22Rv1 (cell line): ENCODE data around the gene ARHGAP45.

Source experiments
- H3K27ac ChIP-seq: fragments of 450-650 bp; 2 replicates; pipeline ENCODE4 v1.5.1; 2017
- ZFX ChIP-seq: fragments of 450-650 bp; IDR thresholded peaks from 2 replicates; pipeline ENCODE4 v1.6.1; 2017; ENCODE audit warnings: antibody characterized with exemption, borderline replicate concordance
- TF ChIP-seq, protein P1 (sequence below): fragments of 450-650 bp; IDR thresholded peaks from 2 replicates; pipeline ENCODE4 v1.5.1; 2017; ENCODE audit warnings: mild to moderate bottlenecking

The ARHGAP45 gene

DNA sequence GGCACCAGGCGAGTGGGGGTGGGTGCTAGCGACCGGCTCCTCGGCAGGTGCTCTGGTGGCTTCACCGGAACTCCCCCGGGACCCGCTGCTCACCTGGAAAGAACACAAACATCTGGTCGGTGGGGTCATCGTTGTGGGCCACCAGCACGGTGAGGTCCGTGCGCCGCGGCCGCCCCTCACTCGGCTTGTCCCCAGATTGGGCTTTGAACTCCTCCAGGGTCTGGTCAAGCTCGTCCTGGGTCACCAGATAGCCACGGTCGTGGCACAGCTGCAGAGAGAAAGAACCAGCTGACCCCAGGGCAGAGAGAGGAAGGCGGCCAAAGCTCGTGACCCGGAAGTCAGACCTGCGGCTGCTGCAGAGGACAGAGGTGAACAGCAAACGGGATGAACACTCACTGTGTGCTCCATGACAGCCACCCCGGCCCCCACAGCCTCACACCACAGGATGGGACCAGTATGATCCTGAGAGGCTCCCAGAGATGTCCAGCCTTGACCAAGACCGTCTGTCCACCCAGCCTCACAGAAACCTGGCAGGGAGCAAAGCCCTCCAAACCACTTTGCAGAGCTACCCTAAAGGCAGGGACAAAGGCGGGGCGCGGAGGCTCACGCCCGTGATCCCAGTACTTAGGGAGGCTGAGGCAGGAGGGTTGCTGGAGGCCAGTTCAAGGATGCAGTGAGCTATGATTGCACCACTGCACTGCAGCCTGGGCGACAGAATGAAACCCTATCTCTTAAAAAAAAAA, 27.0 kb downstream of the ARHGAP45 start:
- no peak for TF ChIP-seq ZFX
- TF ChIP-seq, protein P1, sequence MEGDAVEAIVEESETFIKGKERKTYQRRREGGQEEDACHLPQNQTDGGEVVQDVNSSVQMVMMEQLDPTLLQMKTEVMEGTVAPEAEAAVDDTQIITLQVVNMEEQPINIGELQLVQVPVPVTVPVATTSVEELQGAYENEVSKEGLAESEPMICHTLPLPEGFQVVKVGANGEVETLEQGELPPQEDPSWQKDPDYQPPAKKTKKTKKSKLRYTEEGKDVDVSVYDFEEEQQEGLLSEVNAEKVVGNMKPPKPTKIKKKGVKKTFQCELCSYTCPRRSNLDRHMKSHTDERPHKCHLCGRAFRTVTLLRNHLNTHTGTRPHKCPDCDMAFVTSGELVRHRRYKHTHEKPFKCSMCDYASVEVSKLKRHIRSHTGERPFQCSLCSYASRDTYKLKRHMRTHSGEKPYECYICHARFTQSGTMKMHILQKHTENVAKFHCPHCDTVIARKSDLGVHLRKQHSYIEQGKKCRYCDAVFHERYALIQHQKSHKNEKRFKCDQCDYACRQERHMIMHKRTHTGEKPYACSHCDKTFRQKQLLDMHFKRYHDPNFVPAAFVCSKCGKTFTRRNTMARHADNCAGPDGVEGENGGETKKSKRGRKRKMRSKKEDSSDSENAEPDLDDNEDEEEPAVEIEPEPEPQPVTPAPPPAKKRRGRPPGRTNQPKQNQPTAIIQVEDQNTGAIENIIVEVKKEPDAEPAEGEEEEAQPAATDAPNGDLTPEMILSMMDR = no peak
- peak overlapping the region; percentile 54 for H3K27ac ChIP-seq

DNA sequence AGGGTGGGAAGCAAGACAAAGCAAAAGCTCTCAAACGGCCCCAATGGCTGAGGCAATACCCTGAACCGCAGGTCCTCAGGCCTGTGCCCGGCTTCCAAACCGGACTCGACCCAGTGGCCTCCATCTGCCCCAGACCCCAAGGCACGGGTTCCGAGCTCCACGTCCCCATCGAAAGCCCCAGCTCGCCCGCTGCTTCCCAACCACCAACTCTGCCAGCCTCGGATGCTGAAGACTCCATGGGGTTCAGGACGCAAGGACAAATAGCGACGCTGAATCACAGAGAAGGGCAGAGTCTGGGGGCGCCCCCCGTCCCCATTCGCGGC, 27.6 kb downstream of the ARHGAP45 start:
- H3K27ac ChIP-seq = peak overlapping the region; percentile 54
- TF ChIP-seq, protein P1 = no peak
- no peak for TF ChIP-seq ZFX

DNA sequence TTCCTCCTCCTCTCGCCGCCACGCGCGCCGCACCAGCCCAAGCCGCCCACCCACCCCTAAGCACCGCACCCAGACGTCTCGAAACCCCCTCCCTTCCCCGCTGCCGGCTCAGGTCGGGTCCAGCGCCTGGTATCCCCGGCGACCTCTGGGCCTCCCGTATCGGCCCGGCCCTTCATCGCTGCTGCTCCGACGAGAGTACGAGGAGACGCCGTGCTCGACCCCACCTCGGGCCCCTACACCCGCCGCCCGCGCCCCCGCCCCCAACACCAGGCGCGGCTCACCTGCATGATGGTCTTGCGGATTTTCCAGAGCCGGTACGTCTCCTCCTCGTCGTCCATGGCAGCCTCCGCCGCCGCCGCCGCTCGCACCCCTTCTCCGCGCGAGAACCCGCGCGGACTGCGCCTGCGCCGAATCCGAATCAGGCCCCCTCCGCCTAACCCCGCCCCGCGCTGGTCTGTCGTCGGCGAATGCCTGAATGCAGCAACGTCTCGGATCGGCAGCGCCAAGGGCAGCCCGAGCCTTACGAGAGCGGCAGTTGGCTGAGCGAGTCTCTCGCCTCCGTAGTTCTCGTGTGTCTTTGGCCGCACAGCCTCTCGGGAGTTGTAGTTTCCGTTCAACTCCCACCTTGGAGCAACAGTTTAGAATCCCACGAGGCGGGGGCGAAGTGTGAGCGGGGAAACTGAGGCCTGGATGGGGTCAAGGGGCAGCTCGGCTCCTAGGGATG, 28.2 kb downstream of the ARHGAP45 start, which contains the start of gene POLR2E:
TSS of gene POLR2E (minus strand) at position 398 of the 724 bp plus-strand sequence. CDS start at position 338, 60 bp downstream.
- TF ChIP-seq, protein P1 = no peak
- TF ChIP-seq ZFX = no peak
- peak within 1 kb of the TSS; percentile 54 for H3K27ac ChIP-seq

DNA sequence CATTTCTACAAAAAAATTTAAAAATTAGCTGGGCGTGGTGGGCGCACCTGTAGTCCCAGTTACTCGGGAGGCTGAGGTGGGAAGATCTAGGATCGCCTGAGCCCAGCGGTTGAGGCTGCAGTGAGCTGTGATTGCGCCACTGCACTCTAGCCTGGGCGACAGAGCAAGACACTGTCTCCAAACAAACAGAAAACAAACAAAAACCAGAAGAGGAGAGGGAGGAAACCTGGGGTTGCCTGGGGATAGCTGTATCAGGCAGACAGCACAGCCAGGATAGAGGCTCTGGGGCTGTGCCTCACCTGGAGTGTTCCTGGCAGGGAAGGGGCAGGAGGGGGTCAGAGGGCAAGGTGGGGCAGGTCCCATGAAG, 30.8 kb downstream of the ARHGAP45 start:
- TF ChIP-seq, protein P1 = no peak
- TF ChIP-seq ZFX = no peak
- H3K27ac ChIP-seq = peak overlapping the region; percentile 34; the same call in 1 of the 2 replicates

DNA sequence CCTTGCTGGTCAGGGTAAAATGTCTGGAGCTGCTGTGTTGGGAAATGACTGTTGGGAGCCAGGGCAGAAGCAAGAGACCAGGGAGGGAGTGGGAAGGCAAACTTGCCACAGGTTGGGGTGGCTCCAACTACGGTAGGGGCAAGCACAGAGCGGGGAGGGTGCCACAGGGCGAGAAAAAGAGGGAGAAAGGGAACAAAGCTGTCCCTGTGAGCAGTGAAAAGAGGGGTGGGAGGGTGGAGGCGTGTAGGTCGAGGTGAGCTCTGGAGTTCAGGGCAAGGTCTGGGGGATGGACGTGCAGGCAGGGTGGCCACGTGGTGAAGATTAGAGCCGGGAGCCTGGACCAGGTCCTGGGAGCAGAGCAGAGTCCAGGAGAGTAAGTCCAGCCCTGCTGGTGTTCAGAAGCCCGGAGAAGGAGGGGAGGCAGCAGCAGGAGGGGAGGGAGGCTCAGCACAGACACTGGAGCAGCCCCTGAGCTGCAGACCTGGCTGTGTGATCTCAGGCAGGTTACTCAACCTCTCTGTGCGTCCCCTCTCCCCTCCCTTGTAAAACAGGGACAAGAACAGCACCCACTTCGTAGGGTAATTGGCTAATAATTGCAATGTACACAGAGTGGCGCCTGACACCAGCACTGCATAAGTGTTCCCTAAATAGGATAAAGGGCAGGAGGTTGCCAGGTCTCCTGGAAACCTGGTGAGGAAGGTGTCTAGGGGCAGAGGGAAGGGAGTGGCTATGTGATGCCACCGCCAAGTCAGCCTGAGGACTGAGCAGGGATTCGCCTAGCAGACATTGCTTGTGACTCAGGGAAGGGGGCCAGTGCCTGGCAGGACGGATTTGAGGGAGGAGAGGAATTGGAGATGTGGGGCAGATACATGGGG, 31.4 kb downstream of the ARHGAP45 start:
- no peak for TF ChIP-seq ZFX
- TF ChIP-seq, protein P1 = no peak
- peak overlapping the region; percentile 41 for H3K27ac ChIP-seq

DNA sequence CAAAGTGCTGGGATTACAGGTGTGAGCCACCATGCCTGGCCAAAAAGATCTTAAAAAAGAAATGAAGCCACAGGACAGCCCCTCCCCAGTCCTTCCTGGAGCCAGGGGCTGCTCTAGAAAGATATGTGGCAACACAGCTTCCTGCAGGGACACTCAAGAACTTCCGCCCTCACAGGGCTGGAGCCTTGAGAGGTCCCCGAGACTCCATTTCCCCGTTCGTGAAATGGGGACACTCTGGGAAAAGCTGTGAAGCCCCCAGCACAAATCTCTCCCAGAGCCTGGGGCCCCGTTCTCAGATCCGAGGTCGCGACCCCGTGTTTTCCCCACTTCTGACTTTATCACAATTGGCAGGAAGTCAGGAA, 34.4 kb downstream of the ARHGAP45 start:
- TF ChIP-seq, protein P1 = no peak
- TF ChIP-seq ZFX = no peak
- H3K27ac ChIP-seq = peak overlapping the region; percentile 98
